ENCODE results near the gene CHTF18.

DNA sequence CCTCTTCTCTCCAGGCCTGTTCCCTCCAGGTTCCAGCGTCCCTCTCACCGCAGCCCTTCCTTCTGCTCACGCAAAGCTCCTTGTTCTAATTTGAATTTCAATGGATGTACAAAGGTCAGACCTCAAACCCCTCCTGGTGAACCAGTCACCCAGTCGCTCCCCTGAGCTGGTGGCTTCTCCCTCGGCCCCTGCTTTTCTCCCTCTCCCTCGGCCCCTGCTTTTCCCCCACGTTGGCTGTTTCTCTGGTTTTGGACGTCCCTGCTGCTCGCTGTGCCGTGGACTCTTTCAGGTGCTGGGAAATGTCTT is 36.5 kb upstream of the CHTF18 start:
- TF ChIP-seq, protein P1, sequence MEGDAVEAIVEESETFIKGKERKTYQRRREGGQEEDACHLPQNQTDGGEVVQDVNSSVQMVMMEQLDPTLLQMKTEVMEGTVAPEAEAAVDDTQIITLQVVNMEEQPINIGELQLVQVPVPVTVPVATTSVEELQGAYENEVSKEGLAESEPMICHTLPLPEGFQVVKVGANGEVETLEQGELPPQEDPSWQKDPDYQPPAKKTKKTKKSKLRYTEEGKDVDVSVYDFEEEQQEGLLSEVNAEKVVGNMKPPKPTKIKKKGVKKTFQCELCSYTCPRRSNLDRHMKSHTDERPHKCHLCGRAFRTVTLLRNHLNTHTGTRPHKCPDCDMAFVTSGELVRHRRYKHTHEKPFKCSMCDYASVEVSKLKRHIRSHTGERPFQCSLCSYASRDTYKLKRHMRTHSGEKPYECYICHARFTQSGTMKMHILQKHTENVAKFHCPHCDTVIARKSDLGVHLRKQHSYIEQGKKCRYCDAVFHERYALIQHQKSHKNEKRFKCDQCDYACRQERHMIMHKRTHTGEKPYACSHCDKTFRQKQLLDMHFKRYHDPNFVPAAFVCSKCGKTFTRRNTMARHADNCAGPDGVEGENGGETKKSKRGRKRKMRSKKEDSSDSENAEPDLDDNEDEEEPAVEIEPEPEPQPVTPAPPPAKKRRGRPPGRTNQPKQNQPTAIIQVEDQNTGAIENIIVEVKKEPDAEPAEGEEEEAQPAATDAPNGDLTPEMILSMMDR (IDR thresholded peaks at IDR 0.05): no peak
- no peak for TF ChIP-seq POLR2A (IDR thresholded peaks at IDR 0.05)

Measured in vagina (tissue), 2 donors.